Peyer's patch (tissue), 4 donors: ENCODE data around the gene TMEM229B. TPM values are rescaled to one million over a fixed set of nuclear protein-coding genes. Genes with fewer than 3 reads are reported as not detected.

ENCODE experiments used
- DNase-seq, 3 donors: peaks; one replicate each; pipeline ENCODE4 v3.0.0-alpha.2; 2017 to 2019
- H3K27ac ChIP-seq, 4 donors: fragments of 200-600 bp; sonication (generic); one replicate each; pipeline ENCODE4 v1.5.1; 2016 to 2019
- H3K27me3 ChIP-seq, 2 donors: fragments of 200-600 bp; sonication (generic); one replicate each; pipeline ENCODE4 v1.5.1; 2019
- H3K36me3 ChIP-seq, 3 donors: fragments of 200-600 bp; sonication (generic); one replicate each; pipeline ENCODE4 v1.5.1; 2016 to 2019
- H3K4me1 ChIP-seq, 4 donors: fragments of 200-600 bp; sonication (generic); one replicate each; pipeline ENCODE4 v1.5.1; 2016 to 2019
- H3K4me3 ChIP-seq, 4 donors: fragments of 200-600 bp; sonication (generic); 1 replicate in 3 of 4; 2 replicates in 1 of 4; pipeline ENCODE4 v1.5.1; 2016 to 2019; ENCODE audit warnings: mild to moderate bottlenecking in 1 of 4
- H3K9me3 ChIP-seq, 4 donors: fragments of 200-600 bp; sonication (generic); one replicate each; pipeline ENCODE4 v1.5.1; 2016 to 2019; ENCODE audit warnings: mild to moderate bottlenecking in 1 of 4
- POLR2A ChIP-seq, 2 donors: fragments of 450-650 bp; IDR thresholded peaks; one replicate each; pipeline ENCODE4 v1.5.1; 2017; ENCODE audit warnings: antibody characterized with exemption in 2 of 2, mild to moderate bottlenecking in 2 of 2, moderate library complexity in 2 of 2
- total RNA-seq, 4 donors: library from RNA; depleted of rRNA; stranded (reverse); fragments of >200 nt; gene quantifications; one replicate each; pipeline ENCODE4 v1.1.0, GENCODE V29; 2016
- TF ChIP-seq, protein P1 (sequence below), 6 experiments: fragments of 450-650 bp in 4 of 6; fragments of 200-600 bp in 2 of 6; sonication (generic) in 1 of 6; IDR thresholded peaks; one replicate each; pipeline ENCODE4 v1.5.1; 2017 to 2019; ENCODE audit warnings: antibody characterized with exemption in 6 of 6, mild to moderate bottlenecking in 3 of 6, moderate library complexity in 1 of 6

TMEM229B gene
- total RNA-seq, 4 donors from 2014 or later = 8.3 to 39.7 (median 31.7) TPM

DNA sequence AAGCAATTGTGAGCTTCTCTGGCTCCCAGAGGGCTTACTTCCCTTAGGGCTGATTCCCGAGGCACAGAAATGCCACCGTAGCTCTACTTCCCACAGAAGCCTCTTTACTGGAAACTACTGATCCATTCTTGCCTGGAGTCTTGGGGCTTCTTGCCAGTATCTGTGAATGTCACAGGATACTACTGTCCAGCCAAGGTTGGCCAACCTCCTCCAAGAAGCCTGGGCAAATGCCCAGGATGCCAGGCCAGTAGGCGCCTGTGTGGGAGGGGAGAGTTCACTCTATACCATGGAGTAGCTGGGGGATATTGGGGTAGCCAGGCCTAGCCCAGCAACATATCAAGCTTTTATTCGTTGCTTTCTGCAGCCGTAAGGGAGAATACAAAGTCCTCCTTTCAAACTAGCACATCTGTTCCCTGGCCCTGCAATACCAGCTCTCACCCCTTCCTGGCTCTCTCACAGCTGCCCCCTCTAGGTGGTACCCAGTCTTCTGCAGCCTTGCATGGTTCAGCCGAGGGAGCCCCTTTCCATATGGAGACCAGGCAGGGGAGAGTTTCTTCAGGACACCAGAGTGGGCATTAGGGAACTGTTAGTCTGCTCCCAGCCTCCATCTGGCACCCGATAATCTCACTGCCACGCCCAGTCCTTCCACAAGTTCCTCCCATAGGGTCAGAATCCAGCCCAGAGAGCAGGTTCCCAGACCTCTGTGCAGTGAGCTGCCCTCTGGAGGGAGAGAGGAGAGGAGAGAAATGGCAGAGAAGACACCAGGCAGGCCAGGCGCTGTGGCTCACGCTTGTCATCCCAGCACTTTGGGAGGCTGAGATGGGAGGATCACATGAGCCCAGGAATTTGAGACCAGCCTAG lies 52.3 kb downstream of the TMEM229B start:
- DNase-seq = peak in 2 of 3 donors; percentile 69 to 76
- Histone ChIP-seq H3K4me1 (peaks cover 0 to 18% (median 0%) of the 10 kb centered on the region in 4 donors), H3K4me3 (no peak overlapping the region), H3K36me3 (no peaks in the 10 kb centered on the region), H3K27me3 (no peaks in the 10 kb centered on the region), H3K27ac (peak overlapping the region in 1 of 4 donors; percentile 14), H3K9me3 (no peaks in the 10 kb centered on the region)
- TF ChIP-seq POLR2A (IDR thresholded peaks at IDR 0.05) = no peak
- TF ChIP-seq, protein P1, sequence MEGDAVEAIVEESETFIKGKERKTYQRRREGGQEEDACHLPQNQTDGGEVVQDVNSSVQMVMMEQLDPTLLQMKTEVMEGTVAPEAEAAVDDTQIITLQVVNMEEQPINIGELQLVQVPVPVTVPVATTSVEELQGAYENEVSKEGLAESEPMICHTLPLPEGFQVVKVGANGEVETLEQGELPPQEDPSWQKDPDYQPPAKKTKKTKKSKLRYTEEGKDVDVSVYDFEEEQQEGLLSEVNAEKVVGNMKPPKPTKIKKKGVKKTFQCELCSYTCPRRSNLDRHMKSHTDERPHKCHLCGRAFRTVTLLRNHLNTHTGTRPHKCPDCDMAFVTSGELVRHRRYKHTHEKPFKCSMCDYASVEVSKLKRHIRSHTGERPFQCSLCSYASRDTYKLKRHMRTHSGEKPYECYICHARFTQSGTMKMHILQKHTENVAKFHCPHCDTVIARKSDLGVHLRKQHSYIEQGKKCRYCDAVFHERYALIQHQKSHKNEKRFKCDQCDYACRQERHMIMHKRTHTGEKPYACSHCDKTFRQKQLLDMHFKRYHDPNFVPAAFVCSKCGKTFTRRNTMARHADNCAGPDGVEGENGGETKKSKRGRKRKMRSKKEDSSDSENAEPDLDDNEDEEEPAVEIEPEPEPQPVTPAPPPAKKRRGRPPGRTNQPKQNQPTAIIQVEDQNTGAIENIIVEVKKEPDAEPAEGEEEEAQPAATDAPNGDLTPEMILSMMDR (IDR thresholded peaks at IDR 0.05) = peak in 3 of 6 experiments; percentile 38 to 47 (median 46)

DNA sequence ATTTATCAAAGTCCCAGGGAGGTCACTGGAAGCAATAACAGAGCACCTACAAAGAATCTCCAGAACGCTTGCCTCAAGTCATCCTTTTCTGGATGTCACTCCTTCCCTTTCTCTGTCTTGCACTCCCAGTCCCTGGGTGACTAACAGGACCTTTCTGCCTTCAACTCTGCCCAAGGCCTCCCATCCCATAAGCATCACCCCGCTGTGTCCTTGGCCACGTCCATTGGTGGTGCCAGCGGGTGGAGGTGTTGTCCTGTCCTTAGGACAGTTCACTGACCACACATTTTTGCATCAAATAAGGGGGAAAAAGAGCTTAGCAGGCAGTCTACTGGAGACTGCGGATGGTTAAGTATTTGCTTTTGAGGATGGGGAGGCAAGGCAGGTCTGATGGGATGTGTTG lies 52.9 kb downstream of the TMEM229B start:
- H3K4me1 ChIP-seq = peaks cover 0 to 13% (median 0%) of the 10 kb centered on the region in 4 donors
- H3K4me3 ChIP-seq = no peak overlapping the region
- TF ChIP-seq, protein P1 (IDR thresholded peaks at IDR 0.05) = no peak
- no peak for TF ChIP-seq POLR2A (IDR thresholded peaks at IDR 0.05)
- no peak overlapping the region for H3K27ac ChIP-seq
- H3K9me3 ChIP-seq = no peaks in the 10 kb centered on the region
- DNase-seq = no peak
- H3K27me3 ChIP-seq = no peaks in the 10 kb centered on the region
- no peaks in the 10 kb centered on the region for H3K36me3 ChIP-seq

DNA sequence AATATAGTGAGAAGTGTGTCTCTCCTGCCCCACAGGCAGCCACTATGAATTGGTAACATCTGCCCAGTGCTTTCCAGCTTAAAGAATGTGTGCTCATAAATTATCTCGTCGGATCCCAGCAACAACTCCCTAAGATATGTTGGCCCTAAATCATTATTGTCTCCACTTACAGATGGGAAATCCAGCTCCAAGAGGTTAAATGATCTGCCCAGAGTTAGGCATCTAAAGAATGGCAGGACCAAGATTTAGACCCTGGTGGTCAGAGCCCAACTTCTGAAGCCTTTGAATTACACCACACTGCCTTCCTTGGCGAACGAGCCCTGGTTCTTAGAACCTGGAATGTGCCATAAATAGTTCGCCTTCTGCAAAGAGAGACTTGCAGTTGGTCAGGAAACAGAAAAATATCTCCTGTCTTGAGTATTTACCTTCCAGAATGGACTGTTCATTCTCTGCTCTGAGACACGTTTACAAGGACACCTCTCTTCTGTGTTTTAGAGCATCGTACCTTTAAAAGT lies 56.4 kb downstream of the TMEM229B start:
- no peak overlapping the region for H3K4me3 ChIP-seq
- H3K27me3 ChIP-seq = no peaks in the 10 kb centered on the region
- no peak overlapping the region for H3K27ac ChIP-seq
- no peaks in the 10 kb centered on the region for H3K9me3 ChIP-seq
- TF ChIP-seq, protein P1 (IDR thresholded peaks at IDR 0.05) = no peak
- TF ChIP-seq POLR2A (IDR thresholded peaks at IDR 0.05) = no peak
- DNase-seq = no peak
- no peaks in the 10 kb centered on the region for H3K36me3 ChIP-seq
- peaks cover 0 to 21% (median 2%) of the 10 kb centered on the region in 4 donors for H3K4me1 ChIP-seq

DNA sequence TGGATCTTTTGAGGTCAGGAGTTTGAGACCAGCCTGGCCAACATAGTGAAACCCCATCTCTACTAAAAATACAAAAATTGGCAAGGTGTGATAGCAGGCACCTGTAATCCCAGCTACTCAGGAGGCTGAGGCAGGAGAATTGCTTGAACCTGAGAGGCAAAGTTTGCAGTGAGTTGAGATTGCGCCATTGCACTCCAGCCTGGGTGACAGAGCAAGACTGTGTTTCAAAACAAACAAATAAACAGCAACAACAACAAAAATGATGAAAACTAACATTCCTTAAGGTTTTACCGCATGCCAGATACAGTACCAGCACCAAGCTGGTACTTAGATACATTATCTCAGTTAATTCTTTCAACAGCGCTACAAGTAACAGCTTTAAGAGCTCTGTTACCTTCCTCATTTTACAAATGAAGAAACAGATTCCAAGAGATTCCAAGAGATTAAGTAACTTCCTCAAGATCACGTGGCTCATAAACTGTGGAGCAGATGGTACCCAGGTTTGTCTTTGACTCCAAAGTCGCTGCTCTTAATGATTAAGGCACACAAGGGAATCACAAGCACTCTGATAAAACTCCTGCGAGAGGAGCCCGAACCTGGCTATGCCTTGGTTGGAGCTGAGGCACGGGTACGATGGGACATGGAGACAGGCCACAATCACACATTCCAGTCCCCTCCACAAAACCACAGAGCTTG lies 58.9 kb downstream of the TMEM229B start:
- Histone ChIP-seq H3K36me3 (no peaks in the 10 kb centered on the region), H3K4me1 (peaks cover 0 to 12% (median 2%) of the 10 kb centered on the region in 4 donors), H3K27me3 (no peaks in the 10 kb centered on the region), H3K4me3 (no peak overlapping the region), H3K9me3 (no peaks in the 10 kb centered on the region), H3K27ac (no peak overlapping the region)
- no peak for DNase-seq
- TF ChIP-seq POLR2A (IDR thresholded peaks at IDR 0.05) = no peak
- TF ChIP-seq, protein P1 (IDR thresholded peaks at IDR 0.05) = no peak

DNA sequence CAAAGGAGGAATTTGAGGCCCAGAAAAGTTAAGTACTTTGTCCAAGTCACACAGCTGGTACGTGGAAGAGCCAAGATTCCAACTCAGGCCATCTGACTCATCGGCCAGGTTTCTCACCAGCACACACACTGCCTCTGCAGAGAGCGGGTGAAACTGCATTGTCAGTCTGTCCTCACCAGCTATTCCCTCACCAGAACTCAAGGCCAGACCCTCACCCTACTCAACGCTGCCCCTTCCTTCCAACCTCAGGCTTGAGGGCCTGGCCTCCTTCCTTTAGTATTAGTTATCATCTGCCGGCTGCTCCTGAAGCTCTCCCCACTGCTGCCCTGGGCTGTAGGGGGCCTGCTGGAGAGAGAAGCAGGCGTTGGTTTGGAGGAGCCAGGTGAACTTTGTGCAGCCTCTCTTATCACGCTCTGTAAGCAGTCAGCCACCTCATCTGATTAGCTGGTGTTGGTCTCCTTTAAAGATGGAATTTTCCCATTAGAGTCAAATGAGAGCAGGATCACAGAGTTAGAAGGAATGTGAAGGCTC lies 60.0 kb downstream of the TMEM229B start:
- Histone ChIP-seq H3K4me1 (peaks cover 0 to 12% (median 2%) of the 10 kb centered on the region in 4 donors), H3K36me3 (no peaks in the 10 kb centered on the region), H3K9me3 (no peaks in the 10 kb centered on the region), H3K27me3 (no peaks in the 10 kb centered on the region), H3K4me3 (no peak overlapping the region), H3K27ac (peak overlapping the region in 3 of 4 donors; percentile 8 to 88 (median 63))
- no peak for TF ChIP-seq POLR2A (IDR thresholded peaks at IDR 0.05)
- TF ChIP-seq, protein P1 (IDR thresholded peaks at IDR 0.05) = peak in 3 of 6 experiments; percentile 40 to 45 (median 45)
- DNase-seq = peak in 2 of 3 donors; percentile 73 to 74
